ENCODE measurements around the gene KIF1B.

The KIF1B gene

GRCh38 chr1:10309243-10310011, 99.1 kb downstream of the KIF1B start:
- no peak for TF ChIP-seq CTCF (IDR thresholded peaks at IDR 0.05; ENCODE audit: low read length, missing control alignments)
- DNase-seq (ENCODE audit: low read depth), result no peak
- H3K4me3 ChIP-seq (replicated peaks; ENCODE audit: low read depth, low read length), result no peak overlapping the region

GRCh38 chr1:10316752-10317151, 106.4 kb downstream of the KIF1B start:
- DNase-seq (ENCODE audit: low read depth), result no peak

GRCh38 chr1:10319750-10320149, 109.4 kb downstream of the KIF1B start:
- TF ChIP-seq CTCF (IDR thresholded peaks at IDR 0.05; ENCODE audit: low read length, missing control alignments), result no peak

More at GRCh38 chr1:10316752-10317151, 106.4 kb downstream of the KIF1B start:
- no peak overlapping the region for H3K4me3 ChIP-seq (replicated peaks; ENCODE audit: low read depth, low read length)
- TF ChIP-seq CTCF (IDR thresholded peaks at IDR 0.05; ENCODE audit: low read length, missing control alignments), result no peak

GRCh38 chr1:10320336-10320735, 110.0 kb downstream of the KIF1B start:
- no peak for TF ChIP-seq CTCF (IDR thresholded peaks at IDR 0.05; ENCODE audit: low read length, missing control alignments)
- no peak for DNase-seq (ENCODE audit: low read depth)
- H3K4me3 ChIP-seq (replicated peaks; ENCODE audit: low read depth, low read length), result no peak overlapping the region

More at GRCh38 chr1:10319750-10320149, 109.4 kb downstream of the KIF1B start:
- H3K4me3 ChIP-seq (replicated peaks; ENCODE audit: low read depth, low read length), result no peak overlapping the region
- no peak for DNase-seq (ENCODE audit: low read depth)

- no peak for TF ChIP-seq CTCF (IDR thresholded peaks at IDR 0.05; ENCODE audit: low read length, missing control alignments)
- DNase-seq (ENCODE audit: low read depth), result no peak
- no peak overlapping the region for H3K4me3 ChIP-seq (replicated peaks; ENCODE audit: low read depth, low read length)
Measured at GRCh38 chr1:10322821-10323220, 112.5 kb downstream of the KIF1B start.

GRCh38 chr1:10324627-10325026, 114.3 kb downstream of the KIF1B start:
- no peak for DNase-seq (ENCODE audit: low read depth)
- no peak overlapping the region for H3K4me3 ChIP-seq (replicated peaks; ENCODE audit: low read depth, low read length)
- no peak for TF ChIP-seq CTCF (IDR thresholded peaks at IDR 0.05; ENCODE audit: low read length, missing control alignments)

- no peak overlapping the region for H3K4me3 ChIP-seq (replicated peaks; ENCODE audit: low read depth, low read length)
- no peak for TF ChIP-seq CTCF (IDR thresholded peaks at IDR 0.05; ENCODE audit: low read length, missing control alignments)
- no peak for DNase-seq (ENCODE audit: low read depth)
Measured at GRCh38 chr1:10325521-10325920, 115.2 kb downstream of the KIF1B start.

Data from fibroblast of pulmonary artery (primary cell).